ENCODE results near the gene CDH7.

DNA sequence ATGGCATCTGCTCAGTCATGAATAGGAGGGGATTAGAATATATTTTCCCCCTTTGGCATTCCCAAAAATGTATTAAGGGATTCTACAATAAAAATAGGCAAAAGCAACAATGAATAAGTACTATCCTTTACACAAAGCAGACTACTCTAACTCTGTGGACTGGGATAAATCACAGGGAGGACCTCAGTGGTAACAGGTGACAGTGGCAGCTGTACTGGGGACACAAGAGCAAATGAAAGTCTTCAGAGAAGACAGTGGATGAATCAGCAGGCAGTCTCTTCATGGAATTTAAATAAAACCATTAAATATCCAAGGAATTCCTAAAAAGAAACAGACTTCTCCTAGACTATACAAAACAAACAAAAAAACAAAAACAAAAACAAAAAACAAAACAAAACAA lies 4.8 kb downstream of the CDH7 start:
- TF ChIP-seq, protein P1, sequence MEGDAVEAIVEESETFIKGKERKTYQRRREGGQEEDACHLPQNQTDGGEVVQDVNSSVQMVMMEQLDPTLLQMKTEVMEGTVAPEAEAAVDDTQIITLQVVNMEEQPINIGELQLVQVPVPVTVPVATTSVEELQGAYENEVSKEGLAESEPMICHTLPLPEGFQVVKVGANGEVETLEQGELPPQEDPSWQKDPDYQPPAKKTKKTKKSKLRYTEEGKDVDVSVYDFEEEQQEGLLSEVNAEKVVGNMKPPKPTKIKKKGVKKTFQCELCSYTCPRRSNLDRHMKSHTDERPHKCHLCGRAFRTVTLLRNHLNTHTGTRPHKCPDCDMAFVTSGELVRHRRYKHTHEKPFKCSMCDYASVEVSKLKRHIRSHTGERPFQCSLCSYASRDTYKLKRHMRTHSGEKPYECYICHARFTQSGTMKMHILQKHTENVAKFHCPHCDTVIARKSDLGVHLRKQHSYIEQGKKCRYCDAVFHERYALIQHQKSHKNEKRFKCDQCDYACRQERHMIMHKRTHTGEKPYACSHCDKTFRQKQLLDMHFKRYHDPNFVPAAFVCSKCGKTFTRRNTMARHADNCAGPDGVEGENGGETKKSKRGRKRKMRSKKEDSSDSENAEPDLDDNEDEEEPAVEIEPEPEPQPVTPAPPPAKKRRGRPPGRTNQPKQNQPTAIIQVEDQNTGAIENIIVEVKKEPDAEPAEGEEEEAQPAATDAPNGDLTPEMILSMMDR (conservative IDR thresholded peaks at IDR 0.05 in 1 of 2, IDR thresholded peaks at IDR 0.05 in 1 of 2; ENCODE audit: extremely low read depth in 1 of 2, insufficient read depth in 1 of 2, low read depth in 1 of 2, low read length in 2 of 2) = no peak
- no peak for TF ChIP-seq EZH2 (IDR thresholded peaks at IDR 0.05; ENCODE audit: borderline replicate concordance, low read length)
